HG02973 (cell line): Measurements from ENCODE around the gene SERPINA3.
"Not testable (repeated sequence)": the region's sequence is repeated elsewhere in the genome, so short reads cannot be mapped to it uniquely, and the experiment has no call there.

Experiments used
- ATAC-seq: cut with Tn5 transposase; IDR thresholded peaks from one replicate; pipeline ENCODE4 v1.9.1; 2021; ENCODE audit warnings: moderate library complexity; ENCODE audit not compliant: unreplicated experiment

SERPINA3 gene

DNA sequence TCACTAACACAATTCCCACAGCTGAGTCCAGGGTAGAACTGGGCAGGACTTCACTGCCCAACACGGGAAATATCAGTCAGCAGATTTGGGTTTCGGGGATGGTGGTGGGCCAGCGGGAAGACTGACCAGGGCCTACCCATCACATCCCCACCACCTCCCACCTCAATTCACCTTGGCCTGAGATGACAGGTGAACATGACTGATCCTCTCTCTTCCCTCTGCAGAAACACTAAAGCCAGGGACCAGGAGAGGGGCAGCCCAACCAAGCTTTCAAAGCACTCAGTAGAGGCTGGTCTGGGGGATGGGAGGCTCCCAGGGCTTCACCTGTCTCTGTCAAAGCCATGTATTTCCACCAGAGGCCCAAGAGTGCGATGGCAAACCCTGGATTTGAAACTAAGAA is 28.6 kb upstream of the SERPINA3 start:
- no peak for ATAC-seq

DNA sequence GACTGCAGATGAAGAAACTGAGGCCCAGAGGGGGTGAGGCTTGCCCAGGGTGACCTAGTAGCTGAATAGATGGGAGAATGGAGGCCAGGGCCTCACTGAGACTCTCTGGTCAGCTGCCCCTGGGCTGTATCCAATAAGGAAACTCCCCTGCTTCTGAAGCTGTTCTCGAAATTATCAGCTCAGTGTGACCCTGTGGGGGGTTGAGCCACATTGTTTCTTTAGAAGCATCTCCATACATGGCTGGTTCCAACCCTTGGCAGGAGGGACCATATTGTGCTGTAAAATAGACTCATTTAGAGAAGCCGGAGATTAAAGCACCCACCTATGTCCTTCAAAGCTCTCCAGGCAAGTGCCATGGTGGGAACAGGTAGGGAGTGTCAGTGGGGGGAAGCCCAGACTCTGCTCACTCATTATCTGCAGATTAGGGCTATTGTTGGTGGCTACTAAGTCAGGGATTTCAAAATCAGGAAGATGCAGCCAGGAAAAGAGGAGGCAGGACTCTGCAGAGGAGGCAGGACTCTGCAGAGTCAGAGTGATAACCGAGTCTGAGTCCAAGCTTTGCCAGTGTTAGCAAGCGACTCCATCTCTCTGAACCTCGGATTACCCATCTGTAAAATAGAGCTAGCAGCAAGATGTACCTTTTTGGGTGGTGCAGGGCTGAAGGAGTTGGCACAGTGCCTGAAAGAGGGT is 27.5 kb upstream of the SERPINA3 start:
- ATAC-seq: no peak

DNA sequence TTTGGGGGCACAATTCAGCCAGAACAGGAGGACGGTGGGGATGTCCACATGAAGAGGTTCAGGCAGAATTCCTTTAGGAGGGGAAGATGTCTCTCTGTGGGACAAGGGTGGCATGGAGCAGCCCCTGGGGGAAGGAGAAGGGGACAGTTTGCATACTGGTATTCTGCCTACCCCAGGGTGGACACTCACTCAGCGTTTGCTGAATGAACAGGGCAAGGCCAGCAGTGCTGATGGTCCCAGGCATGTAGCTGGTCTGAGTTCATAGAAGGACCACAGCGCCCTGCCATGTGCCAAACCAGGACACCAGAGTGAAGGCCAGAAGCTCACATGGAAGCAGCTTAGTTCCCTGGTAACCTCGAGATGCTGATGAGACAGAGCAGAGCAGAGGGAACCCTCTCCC is 25.6 kb upstream of the SERPINA3 start:
- ATAC-seq: no peak

DNA sequence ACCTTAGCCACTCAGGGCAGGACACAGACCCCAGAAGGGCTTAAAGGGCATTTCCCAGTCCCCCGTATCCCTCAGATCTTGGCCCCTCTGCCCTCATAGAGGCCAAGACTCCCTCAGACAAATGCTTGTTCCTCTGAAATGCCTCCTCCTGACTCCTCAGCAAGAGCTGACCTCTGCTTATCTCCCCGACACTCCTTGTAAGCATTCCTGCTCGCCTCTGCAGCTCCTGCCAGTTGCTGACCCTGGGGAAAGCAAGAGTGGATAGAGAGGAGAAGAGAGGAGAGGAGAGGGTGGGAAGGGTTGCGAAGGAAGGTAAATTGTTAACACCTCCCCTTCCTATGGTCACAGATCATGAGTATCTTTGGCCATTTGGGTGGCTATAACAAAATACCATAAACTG is 23.9 kb upstream of the SERPINA3 start:
- ATAC-seq: no peak

DNA sequence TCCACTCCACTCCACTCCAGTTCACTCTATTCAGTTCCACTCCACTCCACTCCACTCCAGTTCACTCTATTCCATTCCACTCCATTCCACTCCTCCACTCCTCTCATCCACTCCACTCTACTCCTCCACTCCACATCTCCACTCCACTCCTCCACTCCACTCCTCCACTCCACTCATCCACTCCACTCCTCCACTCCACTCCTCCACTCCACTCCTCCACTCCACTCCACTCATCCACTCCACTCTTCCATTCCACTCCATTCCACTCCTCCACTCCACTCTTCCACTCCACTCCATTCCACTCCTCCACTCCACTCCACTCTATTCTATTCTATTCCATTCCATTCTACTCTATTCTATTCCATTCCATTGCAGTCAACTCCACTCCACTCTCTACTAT is 21.1 kb upstream of the SERPINA3 start:
- no peak for ATAC-seq

DNA sequence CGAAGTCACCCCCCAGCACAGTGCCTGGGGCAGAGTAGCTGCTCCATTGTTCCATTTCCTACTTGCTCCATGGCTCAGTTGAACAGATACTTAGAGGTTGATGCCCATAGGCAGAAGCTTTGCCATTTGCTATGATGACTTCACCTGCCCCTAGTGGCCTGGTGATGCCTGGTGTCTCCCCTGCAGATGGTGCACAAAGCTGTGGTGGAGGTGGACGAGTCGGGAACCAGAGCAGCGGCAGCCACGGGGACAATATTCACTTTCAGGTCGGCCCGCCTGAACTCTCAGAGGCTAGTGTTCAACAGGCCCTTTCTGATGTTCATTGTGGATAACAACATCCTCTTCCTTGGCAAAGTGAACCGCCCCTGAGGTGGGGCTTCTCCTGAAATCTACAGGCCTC is 20.3 kb upstream of the SERPINA3 start:
- no peak for ATAC-seq

DNA sequence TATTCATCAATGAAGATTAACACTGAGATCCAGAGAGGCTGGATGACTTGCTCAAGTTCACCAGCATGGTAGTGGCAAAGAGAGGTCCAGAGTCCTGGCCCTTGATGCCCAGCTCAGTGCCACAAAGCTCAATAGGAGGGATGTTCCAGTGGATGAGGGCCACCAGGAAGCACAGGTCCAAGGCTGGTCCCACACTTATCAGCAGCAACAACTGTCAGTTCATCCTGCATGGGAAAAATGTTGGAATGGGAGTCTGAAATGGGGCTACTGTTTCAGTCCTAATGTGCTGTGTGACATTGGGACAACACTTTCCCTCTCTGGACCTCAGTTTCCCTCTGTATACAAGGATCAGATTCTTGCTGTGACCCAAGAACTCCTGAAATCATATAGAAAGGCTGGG is 19.7 kb upstream of the SERPINA3 start:
- ATAC-seq: no peak

DNA sequence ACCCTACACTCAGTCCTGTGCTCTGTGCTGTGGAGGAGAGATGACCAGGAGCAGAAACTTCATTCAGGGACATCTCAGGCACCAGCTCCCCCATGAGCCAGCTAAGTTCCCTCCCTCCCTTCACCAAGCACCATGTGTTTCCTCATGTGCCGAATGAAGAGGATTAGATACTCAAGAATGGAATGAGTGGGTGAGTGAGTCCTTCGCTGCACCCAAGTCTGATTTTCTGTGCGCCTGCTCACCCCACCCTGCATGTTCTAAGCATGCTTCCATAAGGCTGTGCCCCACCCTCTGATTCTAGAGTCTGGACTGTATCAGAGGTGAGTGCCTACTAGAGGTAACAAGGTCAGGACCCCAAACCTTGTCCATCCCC is 18.8 kb upstream of the SERPINA3 start:
- no peak for ATAC-seq

DNA sequence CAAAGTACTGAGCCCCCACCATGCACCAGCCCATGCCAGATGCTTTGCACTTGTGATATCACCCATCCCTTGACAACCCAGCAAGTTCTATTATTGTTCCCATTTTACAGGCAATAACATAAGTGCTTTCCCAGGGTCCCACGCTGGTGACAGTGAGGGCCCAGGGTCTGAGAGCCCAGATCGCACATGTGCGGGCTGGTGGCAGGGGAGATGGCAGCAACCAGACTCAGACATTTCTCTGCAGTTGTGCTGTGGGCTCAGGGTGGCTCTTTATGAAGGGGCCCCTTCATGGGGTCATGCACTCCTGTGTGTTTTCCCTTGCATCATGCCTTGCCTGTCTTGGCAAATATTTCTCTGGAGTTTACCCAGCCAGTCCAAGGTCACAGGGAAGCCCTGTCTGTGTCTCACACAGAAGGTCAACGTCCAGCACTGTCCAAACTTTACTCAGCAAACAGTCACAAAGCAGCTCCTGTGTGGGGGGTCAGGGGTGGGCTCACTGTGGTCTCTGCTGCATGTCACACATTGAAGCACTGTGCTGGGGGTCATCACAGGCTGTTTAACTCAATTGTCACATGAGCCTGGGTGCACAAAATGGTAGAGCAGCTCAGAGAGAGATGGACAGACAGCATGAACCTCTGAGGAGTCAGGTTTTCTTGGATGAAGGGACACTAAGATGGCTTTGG is 18.3 kb upstream of the SERPINA3 start:
- ATAC-seq: no peak

DNA sequence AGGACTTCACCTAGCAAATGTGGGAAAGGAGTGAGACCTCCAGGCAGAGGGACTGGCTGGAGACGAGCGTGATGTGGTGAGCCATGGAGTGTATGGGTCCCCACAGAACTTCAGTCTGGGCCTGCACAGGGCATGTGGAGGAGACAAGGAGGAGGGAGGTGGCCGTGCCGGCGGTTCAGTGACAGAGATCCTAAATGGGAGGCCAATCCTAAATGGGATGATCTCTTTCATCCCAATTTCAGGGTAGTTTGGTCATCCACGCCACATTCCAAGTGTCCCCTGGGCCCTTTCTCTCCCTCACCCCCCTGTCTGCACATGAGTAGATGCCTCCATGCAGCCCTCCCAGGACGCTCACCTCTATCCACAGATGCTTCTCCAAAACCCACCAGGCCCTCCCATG is 17.8 kb upstream of the SERPINA3 start:
- ATAC-seq: no peak

DNA sequence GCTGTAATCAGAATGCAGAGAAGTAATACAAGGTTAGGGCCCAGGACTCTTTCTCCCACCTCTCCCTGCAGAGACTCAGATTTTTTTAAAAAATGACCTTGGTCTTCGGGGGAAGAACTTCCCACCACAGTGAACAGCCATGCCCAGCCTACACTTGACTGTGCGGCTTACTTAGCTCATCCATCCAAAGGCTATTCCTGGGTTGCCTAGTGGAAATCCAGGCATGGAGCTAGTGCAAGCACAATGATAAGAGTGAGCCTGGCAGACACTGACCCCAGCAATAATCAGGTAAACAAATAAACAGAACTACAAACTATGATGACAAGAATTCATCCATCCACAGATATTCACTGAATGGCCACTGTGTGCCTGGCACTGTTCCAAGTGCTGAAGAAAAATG is 16.3 kb upstream of the SERPINA3 start:
- no peak for ATAC-seq

DNA sequence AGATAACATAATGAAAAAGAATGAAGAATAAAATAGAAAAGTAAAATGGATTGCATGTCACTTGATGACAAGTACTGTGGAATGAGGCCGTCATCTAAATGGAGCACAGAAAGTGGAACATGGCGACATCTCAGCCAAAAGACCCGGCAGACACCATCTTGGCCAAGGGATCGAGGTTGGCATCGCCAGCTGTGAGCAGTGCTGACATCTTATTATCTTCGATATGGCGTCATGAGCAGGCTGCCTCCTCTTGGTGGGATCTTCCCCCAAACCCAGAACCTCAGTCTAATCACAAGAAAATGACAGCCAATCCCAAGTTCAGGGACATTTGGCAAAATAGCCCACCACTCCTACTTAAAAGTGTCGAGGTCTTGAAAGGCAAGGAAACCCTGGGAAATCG is 15.8 kb upstream of the SERPINA3 start:
- ATAC-seq: no peak

DNA sequence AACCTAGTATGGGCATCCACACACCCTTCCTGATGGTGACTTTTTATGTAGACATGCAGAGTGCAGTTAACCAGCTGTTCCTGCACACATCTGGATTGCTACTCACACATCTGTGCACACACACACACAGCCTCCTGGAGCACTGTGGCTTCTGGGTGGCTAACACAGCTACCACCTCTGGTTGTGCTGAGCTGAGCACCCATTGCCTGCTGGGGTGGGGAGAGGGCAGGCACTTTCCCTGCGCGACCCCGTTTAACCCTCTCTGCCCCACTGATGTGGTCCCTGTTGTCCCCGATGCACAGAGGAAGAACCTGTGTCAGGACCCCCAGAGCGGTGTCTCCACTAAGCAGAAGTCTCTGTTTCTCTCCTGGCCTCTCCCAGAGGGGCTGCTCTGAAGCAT is 14.4 kb upstream of the SERPINA3 start:
- no peak for ATAC-seq

DNA sequence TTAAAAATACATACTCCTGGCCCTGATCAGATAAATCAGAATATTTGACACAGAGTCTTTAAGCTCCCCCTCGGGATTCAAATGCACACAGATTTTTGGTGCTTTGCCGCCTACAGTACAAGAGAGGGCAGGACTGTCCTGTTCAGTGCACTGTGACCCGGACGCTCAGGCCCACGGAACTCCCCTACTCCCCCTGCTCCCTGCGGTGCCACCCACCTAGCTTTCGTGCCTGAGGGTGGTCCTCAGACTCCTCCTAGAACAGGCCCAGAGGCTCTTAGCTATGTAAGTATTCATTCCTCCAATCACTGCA is 13.7 kb upstream of the SERPINA3 start:
- no peak for ATAC-seq

DNA sequence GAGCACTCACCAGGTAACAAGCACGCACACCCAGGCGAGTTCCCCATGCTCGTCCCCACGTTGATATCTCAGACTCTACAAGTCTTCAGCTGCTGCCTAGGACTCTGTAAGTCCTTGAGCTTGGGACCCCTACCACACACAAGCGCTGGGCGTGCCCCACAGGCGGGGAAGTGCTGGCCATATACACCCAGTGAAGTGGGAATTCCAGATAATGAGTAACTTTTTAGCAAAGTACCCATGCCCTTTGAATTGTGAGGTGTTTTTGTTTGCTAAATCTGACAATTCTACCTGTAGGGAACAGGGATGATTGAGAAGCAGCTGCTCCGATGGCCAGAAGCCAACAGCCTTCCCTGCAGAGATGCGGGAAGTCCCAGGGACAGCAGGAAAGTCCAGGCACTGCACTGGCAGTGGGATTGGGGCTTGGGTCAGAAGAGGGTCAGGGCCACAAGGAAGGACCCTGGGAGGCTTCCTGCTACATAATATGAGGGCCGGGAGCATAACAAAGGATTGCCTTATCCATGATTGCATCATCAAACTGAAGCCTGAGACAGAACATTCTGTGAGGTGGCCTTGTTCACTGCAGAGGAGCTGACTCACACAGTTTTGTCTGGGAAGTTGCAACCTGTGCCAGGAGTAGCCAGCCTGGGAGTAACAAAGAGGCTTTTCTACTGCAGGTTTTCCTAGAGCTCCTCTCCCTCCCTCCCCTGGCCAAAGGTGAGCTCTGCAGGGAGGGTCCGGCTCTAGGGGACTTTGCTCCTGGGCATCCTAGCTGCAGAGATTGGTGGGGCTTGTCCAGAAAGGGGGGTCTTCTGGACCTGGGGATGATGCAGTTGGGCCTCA is 13.2 kb upstream of the SERPINA3 start:
- ATAC-seq: no peak

DNA sequence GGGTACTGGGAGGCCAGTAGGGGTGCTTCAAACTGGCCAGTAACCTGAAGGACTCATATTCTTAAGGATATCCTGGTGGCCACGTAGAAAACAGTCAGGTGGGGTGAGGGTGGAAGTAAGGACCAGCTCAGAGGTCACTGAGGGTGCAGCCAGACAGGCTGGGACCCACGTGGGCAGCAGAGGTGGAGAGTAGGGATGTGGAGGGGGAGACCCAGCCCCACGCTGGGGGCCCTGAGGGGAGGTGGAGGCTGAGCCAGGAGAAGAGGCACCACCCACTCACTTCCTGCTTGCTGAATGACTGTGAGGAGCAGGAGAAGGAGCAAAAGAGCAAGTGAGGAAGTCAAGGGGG is 12.6 kb upstream of the SERPINA3 start:
- no peak for ATAC-seq

DNA sequence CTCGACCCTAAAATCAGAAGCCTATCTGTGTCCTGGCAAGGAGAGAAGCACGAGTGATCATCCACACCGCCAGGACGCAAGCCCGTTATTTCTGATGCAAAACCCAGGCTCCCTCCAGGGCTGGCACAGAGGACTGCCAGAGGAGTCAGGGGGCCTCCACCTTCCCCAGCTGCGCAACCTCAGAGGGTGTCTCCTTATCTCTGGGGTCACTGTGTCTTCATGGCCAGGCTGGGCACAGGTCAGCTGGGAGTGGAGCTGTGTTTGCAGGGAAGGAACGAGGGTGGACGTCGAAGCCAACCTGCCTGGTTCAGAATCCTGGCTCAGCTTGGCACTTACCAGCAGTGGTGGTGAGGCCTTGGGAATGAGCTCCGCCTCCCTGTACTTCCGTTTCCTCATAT is 12.0 kb upstream of the SERPINA3 start:
- ATAC-seq: no peak

DNA sequence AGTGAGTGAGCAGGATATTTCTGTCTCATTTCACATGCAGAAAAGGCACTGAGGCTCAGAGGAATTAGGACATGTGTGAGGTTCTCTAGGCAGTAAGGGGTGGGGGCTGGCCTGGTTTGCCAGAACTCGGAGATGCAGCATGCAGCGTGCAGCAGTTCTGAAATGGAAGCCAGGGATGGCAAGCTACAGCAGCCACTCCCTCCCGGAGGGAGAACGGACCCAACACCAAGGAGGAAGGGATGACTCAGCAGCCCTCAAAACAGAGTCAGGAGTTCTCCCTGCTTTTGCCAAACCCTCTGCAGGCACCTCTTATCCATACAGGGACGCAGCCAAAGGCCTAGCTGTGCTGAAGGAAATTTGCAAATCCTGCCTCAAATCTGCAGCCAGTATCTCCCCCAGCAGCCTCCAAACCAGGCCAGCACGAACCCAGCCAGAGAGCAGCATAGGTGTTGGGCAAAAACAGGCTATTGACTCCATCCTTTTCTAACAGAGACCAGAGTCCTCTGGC is 10.3 kb upstream of the SERPINA3 start:
- no peak for ATAC-seq

DNA sequence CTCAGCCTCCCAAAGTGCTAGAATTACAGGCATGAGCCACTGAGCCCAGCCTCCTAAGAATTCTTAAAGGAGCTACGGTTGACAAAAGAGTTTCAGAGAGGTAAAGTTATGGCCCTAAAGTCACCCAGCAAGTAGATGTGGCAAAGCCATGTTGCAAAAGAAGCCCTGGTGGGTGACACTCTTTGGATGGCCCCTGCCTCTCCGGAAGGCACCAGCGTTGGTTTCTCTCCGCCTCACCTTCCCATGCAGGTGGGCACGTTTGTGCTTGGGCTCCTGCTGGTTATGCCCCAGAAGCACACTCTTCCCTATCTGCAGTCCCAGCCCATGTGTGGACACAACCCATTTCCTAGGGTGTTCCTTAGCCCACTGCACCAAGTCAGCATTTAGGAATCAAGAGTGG is 9.5 kb upstream of the SERPINA3 start:
- ATAC-seq: no peak

DNA sequence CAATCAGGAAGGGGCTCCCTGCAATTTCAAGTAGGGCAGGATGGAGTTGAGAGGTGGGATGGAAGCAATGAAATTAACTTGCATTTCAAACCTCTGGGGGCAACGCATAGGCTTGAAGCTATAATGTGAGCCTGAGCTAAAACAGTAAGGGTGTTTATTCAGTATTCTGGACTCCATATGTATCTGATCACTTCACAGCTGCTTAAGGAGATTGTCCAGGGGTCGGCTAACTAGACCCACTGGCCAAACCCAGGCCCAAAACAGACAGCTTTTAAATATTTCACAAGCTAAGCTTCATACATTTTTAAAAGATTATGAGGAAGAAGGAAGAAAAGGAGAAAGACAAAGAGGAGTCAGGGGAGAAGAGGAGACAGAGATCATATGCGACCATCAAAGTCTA is 6.8 kb upstream of the SERPINA3 start:
- no peak for ATAC-seq

DNA sequence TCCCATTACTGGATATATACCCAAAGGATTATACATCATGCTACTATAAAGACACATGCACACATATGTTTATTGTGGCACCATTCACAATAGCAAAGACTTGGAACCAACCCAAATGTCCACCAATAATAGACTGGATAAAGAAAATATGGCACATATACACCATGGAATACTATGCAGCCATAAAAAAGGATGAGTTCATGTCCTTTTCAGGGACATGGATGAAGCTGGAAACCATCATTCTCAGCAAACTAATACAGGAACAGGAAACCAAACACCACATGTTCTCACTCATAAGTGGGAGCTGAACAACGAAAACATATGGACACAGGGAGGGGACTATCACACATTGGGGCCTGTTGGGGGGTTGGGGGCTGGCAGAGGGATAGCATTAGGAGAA is 3.2 kb upstream of the SERPINA3 start:
- ATAC-seq: not testable (repeated sequence)

DNA sequence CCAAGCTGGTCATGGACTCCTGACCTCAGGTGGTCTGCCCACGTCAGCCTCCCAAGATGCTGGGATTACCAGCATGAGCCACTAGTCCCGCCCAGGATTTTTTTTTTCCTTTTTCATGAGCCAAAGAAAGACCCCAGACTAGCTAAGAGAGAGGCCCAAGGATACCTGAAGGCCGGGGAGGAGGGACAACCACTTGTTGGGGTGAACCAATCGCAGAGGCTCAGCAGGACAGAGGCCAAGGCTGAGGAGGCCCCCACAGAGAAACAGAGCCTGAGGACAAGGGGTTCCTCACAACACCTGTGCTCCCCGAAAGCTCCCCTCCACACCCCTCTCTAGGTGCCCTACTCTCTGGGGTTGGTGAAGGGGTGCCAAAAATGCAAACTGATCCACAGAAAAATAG is 1.0 kb upstream of the SERPINA3 start:
- ATAC-seq: no peak
